WTC11 (cell line): ENCODE data around the gene RAB3IP. TPM values are rescaled to one million over a fixed set of nuclear protein-coding genes. Genes with fewer than 3 reads are reported as not detected.
"Not testable (repeated sequence)": the region's sequence is repeated elsewhere in the genome, so short reads cannot be mapped to it uniquely, and the experiment has no call there.

ENCODE experiments used
- ATAC-seq: fragments of 200-7000 bp; cut with Tn5 transposase; 2 replicates; pipeline ENCODE4 v1.10.0; 2021; ENCODE audit warnings: mild to moderate bottlenecking, moderate library complexity
- CTCF ChIA-PET: fragments of 300-600 bp; sonication (Branson Sonifier 250); formaldehyde crosslinking; loops from one replicate; lab custom pipeline; 2021; ENCODE audit warnings: antibody characterized with exemption; lab: Charles Lee
- POLR2A ChIA-PET: fragments of 350-600 bp; sonication (Branson Sonifier 250); formaldehyde crosslinking; loops from one replicate; lab custom pipeline; 2021; ENCODE audit warnings: antibody characterized with exemption; lab: Charles Lee
- DNase-seq: peaks from one replicate; pipeline ENCODE4 v3.0.0; 2021; ENCODE audit warnings: low spot score
- H3K27ac Mint-ChIP-seq: 2 replicates; pipeline ENCODE4 v1.8.0; 2021; ENCODE audit warnings: mixed read lengths
- H3K27me3 Mint-ChIP-seq: 2 replicates; pipeline ENCODE4 v1.8.0; 2021; ENCODE audit warnings: low read depth, mild to moderate bottlenecking, moderate library complexity, mixed read lengths
- H3K36me3 Mint-ChIP-seq: 2 replicates; pipeline ENCODE4 v1.8.0; 2021; ENCODE audit warnings: mixed read lengths
- H3K4me1 Mint-ChIP-seq: 2 replicates; pipeline ENCODE4 v1.8.0; 2022; ENCODE audit warnings: mixed read lengths
- H3K4me3 Mint-ChIP-seq: 2 replicates; pipeline ENCODE4 v1.8.0; 2021; ENCODE audit warnings: mild to moderate bottlenecking, moderate library complexity, mixed read lengths
- H3K9me3 Mint-ChIP-seq: 2 replicates; pipeline ENCODE4 v1.8.0; 2021; ENCODE audit warnings: mixed read lengths
- ATF3 ChIP-seq: sonication (generic); formaldehyde crosslinking; conservative IDR thresholded peaks from 2 replicates; pipeline ENCODE4 v1.8.1; 2022; ENCODE audit warnings: mild to moderate bottlenecking, missing genetic modification reagents
- EMX1 ChIP-seq: fragments of 250-450 bp; sonication (Bioruptor Pico); IDR thresholded peaks from 2 replicates; pipeline ENCODE4 v1.8.0; 2021; ENCODE audit warnings: mild to moderate bottlenecking
- JAZF1 ChIP-seq: fragments of 250-450 bp; sonication (Bioruptor Pico); IDR thresholded peaks from 2 replicates; pipeline ENCODE4 v1.9.0; 2021; ENCODE audit warnings: moderate library complexity, mild to moderate bottlenecking, inconsistent platforms
- MXD4 ChIP-seq: fragments of 250-450 bp; sonication (Bioruptor Pico); IDR thresholded peaks from 2 replicates; pipeline ENCODE4 v1.8.0; 2021; ENCODE audit warnings: mild to moderate bottlenecking, moderate library complexity, borderline replicate concordance
- NFYB ChIP-seq: sonication (generic); formaldehyde crosslinking; conservative IDR thresholded peaks from 2 replicates; pipeline ENCODE4 v1.8.0; 2022; ENCODE audit warnings: low read depth, missing genetic modification reagents
- PREB ChIP-seq: sonication (generic); formaldehyde crosslinking; IDR thresholded peaks from 2 replicates; pipeline ENCODE4 v1.8.1; 2022; ENCODE audit warnings: mild to moderate bottlenecking, missing genetic modification reagents, moderate library complexity, borderline replicate concordance
- SMAD4 ChIP-seq: sonication (generic); formaldehyde crosslinking; IDR thresholded peaks from 2 replicates; pipeline ENCODE4 v1.8.0; 2022; ENCODE audit warnings: mild to moderate bottlenecking, missing genetic modification reagents
- TCF7 ChIP-seq: sonication (generic); formaldehyde crosslinking; IDR thresholded peaks from 2 replicates; pipeline ENCODE4 v1.8.0; 2022; ENCODE audit warnings: mild to moderate bottlenecking, low read depth, missing genetic modification reagents, moderate library complexity
- TEAD1 ChIP-seq: sonication (generic); formaldehyde crosslinking; IDR thresholded peaks from 2 replicates; pipeline ENCODE4 v1.8.0; 2022; ENCODE audit warnings: mild to moderate bottlenecking, missing genetic modification reagents
- ZNF512 ChIP-seq: sonication (generic); formaldehyde crosslinking; IDR thresholded peaks from 2 replicates; pipeline ENCODE4 v1.8.1; 2022; ENCODE audit warnings: missing genetic modification reagents, borderline replicate concordance
- ZNF532 ChIP-seq: fragments of 250-450 bp; sonication (Bioruptor Pico); IDR thresholded peaks from 2 replicates; pipeline ENCODE4 v1.9.0; 2021; ENCODE audit warnings: mild to moderate bottlenecking, borderline replicate concordance
- ZSCAN18 ChIP-seq: fragments of 250-450 bp; sonication (Bioruptor Pico); IDR thresholded peaks from 2 replicates; pipeline ENCODE4 v2.1.2; 2022; ENCODE audit warnings: mild to moderate bottlenecking, moderate library complexity
- total RNA-seq: library from RNA; stranded (reverse); gene quantifications from 3 replicates; pipeline ENCODE4 v1.2.3, GENCODE V29; 2021

Gene RAB3IP
- total RNA-seq, 1 experiment from 2014 or later: 47.2 TPM

GRCh38 chr12:69755302-69755701 lies 16.6 kb downstream of the RAB3IP start (continued):
- no peak for TF ChIP-seq PREB (CRISPR knock-in tag)

GRCh38 chr12:69756088-69756755 lies 17.6 kb downstream of the RAB3IP start:
- TF ChIP-seq ZNF532 (no peak), TCF7 (CRISPR knock-in tag) (no peak), MXD4 (CRISPR knock-in tag) (no peak), NFYB (CRISPR knock-in tag) (no peak), EMX1 (CRISPR knock-in tag) (no peak), SMAD4 (no peak), JAZF1 (CRISPR knock-in tag) (no peak), TEAD1 (CRISPR knock-in tag) (no peak)
- ChIA-PET CTCF (no interaction called here), POLR2A (no interaction called here)
- DNase-seq: no peak
- peaks cover 53% of the 10 kb centered on the region for H3K36me3 Mint-ChIP-seq
- no peaks in the 10 kb centered on the region for H3K27me3 Mint-ChIP-seq
- peaks cover 38% of the 10 kb centered on the region for H3K9me3 Mint-ChIP-seq
- H3K27ac Mint-ChIP-seq: no peak overlapping the region
- no peaks in the 10 kb centered on the region for H3K4me1 Mint-ChIP-seq
- H3K4me3 Mint-ChIP-seq: no peak overlapping the region
- ATAC-seq: no peak

GRCh38 chr12:69758105-69758504 lies 19.4 kb downstream of the RAB3IP start:
- CTCF ChIA-PET: no interaction called here
- TF ChIP-seq ZNF512 (no peak), ATF3 (no peak), JAZF1 (CRISPR knock-in tag) (no peak), ZSCAN18 (CRISPR knock-in tag) (no peak)
- Mint-ChIP-seq H3K4me1 (no peaks in the 10 kb centered on the region), H3K4me3 (no peak overlapping the region), H3K9me3 (peaks cover 49% of the 10 kb centered on the region), H3K27ac (no peak overlapping the region), H3K27me3 (no peaks in the 10 kb centered on the region), H3K36me3 (peaks cover 67% of the 10 kb centered on the region)
- POLR2A ChIA-PET: no interaction called here
- DNase-seq: no peak
- no peak for ATAC-seq

GRCh38 chr12:69759581-69759980 lies 20.9 kb downstream of the RAB3IP start:
- Mint-ChIP-seq H3K36me3 (peaks cover 80% of the 10 kb centered on the region), H3K9me3 (peaks cover 62% of the 10 kb centered on the region)
- H3K27me3 Mint-ChIP-seq, H3K4me3 Mint-ChIP-seq, H3K4me1 Mint-ChIP-seq, H3K27ac Mint-ChIP-seq, ATAC-seq, CTCF ChIA-PET, DNase-seq, POLR2A ChIA-PET: not testable (repeated sequence)
